Kidney glomerular epithelial cell (primary cell): Measurements from ENCODE around the gene CDKN2AIP.

Experiments
- DNase-seq: peaks from one replicate; lab custom pipeline; 2025; lab: John Stamatoyannopoulos, UW

Gene CDKN2AIP

DNA sequence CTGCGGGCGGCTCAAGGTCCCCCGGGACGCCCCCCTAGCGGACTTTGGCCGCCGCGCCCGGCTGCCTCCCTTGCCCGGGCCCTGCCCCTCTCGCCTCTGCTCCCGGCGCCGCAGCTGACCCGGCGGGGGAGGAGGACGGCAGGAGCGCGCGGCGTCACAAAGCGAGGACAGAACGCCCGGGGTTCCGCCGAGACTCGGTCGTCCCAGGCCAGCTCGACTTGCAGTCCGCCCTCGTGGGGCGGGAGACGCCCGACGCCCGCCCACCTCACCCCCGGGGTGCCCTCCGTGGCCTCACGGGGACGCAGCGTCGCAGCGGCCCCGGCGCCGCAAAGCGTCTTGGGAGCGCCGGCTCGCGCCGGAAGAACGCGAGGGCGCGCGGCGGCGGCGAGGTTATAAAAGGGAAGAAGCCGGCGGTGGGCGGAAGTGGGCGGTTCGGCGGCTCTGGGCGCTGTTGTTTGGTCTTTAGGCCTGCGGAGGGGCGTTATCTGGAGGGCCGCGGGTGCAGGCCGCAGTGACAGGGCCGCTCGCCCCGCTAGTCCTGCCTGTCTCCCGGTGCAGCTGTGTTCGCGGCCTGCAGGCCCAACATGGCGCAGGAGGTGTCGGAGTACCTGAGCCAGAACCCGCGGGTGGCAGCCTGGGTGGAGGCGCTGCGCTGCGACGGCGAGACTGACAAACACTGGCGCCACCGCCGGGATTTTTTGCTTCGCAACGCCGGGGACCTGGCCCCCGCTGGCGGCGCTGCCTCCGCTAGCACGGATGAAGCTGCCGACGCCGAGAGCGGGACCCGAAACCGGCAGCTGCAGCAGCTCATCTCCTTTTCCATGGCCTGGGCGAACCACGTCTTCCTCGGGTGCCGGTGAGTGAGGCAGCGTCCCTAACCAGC lies at the start of gene CDKN2AIP:
Gene CDKN2AIP (plus strand): TSS at position 423 of the 883 bp plus-strand sequence. CDS start 162 bp downstream, at position 585.
- DNase-seq, result peak; percentile 83

DNA sequence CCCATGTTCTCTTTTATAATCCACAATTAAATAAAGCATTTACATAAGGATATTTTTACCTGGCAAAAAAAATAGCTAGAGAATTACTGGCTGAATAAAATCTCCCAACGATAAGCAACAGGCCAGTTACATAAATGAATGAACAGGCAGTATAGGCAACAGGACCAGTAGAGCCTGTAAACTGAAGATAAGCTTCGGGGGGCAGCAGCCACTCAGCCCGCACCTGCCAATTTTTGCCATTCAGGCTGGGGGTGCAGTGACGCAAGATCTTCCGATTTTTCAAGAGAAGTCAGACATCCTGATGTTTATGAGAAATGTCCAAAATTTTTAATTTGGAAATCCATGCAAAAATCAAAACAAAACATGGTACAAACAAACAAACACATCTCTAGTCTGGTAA lies 49.0 kb upstream of the CDKN2AIP start:
- no peak for DNase-seq

GRCh38 chr4:183396227-183396637 lies 48.2 kb upstream of the CDKN2AIP start:
- DNase-seq, result no peak

DNA sequence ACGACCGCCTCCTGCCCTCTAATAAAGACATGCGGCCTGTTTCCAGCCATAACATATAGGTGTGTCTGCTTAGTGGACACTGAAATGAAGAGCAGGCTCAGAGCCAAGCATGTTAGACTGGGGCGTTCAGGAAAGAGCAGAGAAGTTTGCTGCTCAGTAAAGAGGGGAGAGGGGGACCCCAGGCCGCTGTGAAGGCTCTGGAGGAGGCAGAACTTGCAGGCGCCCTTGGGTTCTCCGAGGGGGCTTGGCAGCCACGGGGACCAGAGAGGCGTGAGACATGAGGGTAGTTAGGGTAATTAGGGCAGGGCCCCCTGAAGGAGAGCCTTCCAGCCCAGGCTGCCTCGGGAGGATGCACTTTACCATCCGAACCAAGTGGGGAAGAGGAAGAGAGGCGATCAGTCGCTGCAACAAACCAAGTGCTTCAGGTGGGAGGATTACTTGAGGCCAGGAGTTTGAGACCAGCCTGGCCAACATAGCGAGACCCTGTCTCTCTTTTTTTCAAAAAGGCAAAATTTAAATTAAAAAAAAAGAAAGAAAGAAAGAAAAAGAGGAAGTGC lies 46.6 kb upstream of the CDKN2AIP start:
- no peak for DNase-seq

DNA sequence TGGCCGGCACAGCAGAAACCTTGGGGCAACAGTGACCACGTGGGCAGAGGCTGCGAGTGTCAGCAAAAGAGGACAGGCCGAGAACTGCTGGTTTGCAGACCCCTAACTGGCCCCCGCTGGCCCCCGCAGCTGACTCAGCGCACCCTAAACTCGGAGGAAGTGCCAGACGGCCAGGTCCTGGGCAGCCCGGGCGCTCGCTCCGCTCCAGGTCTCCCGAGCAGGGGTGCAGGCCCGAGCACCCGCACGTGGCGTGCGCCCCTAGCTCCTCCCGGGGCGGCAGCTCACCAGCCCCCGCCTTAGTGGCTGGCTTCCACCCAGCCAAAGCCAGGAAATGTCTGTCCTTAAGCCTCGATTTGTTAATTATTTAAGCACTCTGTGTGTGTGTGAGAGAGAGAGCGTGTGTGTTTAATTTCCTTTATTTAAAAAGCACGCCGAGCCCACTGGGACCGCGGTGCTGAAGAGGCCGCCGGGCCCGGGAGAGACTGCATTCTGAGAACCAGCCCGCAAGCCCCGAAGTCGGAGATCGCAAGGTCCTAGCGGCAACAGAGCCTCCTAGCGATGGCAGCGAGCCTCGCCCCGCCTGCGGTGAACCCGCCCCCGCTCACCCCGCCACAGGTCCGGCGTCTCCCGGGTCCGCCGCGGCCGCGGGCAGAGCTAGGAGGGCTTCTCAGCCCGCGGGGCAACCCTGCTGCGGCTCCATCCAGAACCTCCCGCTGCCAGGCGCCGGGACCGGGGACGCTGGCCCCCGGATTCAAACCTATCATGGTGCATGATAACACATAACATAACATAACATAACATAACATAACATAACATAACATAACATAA lies 45.9 kb upstream of the CDKN2AIP start:
- peak; percentile 25 for DNase-seq

DNA sequence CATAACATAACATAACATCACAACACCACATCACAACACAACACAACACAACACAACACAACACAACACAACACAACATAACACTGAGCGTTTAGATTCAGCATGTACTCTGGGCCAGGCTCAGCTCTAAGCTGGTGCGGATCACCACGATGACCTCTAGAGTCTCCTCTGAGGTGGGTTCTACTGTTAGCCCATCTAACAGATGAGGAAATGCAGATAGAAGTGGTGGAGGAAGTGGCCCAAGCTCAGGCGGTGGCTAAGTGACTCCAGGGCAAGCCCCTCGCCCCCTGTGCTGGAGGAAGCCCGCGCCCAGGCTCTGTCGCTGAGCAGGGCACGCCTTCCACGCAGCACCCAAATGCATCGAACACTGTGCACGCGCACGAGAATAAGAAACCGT lies 45.3 kb upstream of the CDKN2AIP start:
- DNase-seq, result no peak

GRCh38 chr4:183399616-183400015 lies 44.8 kb upstream of the CDKN2AIP start:
- DNase-seq, result no peak

- DNase-seq, result no peak
Observed at GRCh38 chr4:183400035-183400434, 44.4 kb upstream of the CDKN2AIP start.

DNA sequence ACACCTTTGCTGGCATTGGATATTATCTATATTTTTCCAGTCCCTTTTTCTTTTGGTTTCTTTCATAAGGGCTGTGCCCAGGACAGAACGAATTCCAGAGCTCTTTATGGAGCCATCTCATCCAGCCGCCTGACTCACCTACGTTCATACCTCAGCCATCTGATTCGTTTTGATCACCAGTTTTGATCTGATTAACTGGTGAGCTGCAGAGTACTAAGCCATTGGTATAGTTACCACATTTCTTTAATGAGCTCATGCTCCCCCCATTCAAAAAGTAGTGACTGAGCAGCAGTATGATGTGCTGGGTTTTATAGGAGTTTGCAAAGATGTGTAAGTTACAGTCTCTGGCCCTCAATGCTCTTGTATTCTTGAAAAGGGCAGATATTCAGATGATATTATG lies 43.0 kb upstream of the CDKN2AIP start:
- no peak for DNase-seq

- no peak for DNase-seq
Observed at GRCh38 chr4:183402771-183403170, 41.7 kb upstream of the CDKN2AIP start.

DNA sequence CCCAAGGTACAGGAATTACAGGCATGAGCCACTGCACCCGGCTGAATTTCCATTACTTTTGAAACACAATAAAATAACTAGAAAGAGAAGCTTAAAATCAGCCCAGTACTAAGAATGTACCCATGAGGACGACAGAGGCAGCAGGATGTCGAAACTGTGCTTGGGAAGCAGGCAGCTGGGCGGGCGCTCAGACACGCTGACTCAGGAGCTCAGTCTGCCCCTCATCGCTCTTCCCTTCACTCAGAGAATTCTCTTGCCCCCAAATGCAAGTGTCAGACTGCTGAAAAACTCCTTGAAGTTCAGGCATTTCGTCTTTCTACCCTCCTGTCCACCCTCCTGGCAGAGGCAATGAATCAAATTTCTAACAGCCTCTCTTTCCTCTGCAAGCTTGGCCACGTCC lies 41.0 kb upstream of the CDKN2AIP start:
- no peak for DNase-seq

- DNase-seq, result no peak
Observed at GRCh38 chr4:183403961-183404360, 40.5 kb upstream of the CDKN2AIP start.

- no peak for DNase-seq
Observed at GRCh38 chr4:183405303-183405702, 39.1 kb upstream of the CDKN2AIP start.

- DNase-seq, result peak; percentile 46
Observed at GRCh38 chr4:183407128-183407585, 37.3 kb upstream of the CDKN2AIP start.

GRCh38 chr4:183407635-183408464 lies 36.6 kb upstream of the CDKN2AIP start:
- no peak for DNase-seq

DNA sequence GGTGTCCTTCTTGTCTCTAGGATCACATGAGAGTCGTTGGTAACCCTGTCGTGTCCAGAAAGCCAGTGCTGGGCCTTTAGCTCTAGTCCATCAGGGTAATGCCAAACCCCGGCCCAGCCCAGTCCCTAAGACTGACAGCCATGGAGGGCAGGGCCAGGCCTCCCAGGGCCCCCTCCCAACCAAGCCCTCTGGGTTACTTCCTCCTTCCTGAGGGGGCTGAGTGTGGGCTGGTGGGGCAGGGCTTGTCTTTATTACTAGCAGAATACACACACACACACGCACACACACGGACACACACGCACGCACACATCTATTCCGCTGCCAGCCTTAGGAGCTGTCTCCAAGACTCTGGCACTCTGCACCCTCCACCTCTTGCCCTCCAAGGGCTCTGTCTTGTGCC lies 35.6 kb upstream of the CDKN2AIP start:
- no peak for DNase-seq

- DNase-seq, result no peak
Observed at GRCh38 chr4:183409483-183409882, 35.0 kb upstream of the CDKN2AIP start.

DNA sequence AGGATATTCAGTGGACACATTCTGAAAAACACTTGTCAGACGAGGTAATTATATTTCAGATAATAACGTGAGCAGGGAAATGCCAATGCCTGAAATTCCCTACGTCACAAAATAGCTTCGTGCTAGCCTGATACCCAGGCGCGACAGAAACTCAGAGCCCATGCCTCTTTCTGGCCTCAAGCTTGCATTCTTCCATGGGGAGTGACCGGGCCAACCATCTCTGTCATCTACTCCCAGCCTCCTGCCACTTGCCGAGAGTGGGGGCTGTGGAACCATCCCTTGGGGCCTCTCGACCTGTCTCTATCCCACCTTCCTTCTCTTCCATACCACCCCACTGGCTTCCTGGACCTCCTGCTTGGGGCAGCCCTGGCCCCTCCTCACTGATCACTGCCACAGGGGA lies 34.5 kb upstream of the CDKN2AIP start:
- DNase-seq, result no peak

GRCh38 chr4:183411291-183411861 lies 33.1 kb upstream of the CDKN2AIP start:
- DNase-seq, result no peak

DNA sequence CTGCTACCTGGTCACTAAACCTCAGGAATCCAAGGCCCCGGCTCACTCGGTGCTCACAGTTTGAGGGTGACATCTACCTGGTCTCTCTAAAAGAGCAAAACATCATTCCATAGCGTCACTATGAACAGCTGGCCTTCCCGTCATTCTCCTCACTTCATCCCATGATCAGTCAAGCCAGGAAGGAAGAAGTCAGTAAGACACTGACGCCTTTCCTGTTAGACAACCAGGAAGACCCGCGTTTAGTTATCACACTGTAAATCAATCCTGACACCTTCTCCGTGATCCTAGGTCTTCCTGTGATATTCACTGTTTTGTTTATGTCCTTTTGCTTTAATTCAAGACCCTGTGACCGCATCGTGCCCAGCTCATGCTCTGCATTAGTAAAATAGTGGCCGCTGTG lies 31.6 kb upstream of the CDKN2AIP start:
- no peak for DNase-seq
